Heart right ventricle (tissue), 16 donors: Measurements from ENCODE around the gene TRIM27. TPM values are rescaled to one million over a fixed set of nuclear protein-coding genes. Genes with fewer than 3 reads are reported as not detected.
"Not testable (repeated sequence)": the region's sequence is repeated elsewhere in the genome, so short reads cannot be mapped to it uniquely, and the experiment has no call there.

Experiments used
- ATAC-seq, 8 donors: fragments of 200-7000 bp; cut with Tn5 transposase; one replicate each; pipeline ENCODE4 v1.9.1; 2020; ENCODE audit warnings: mild to moderate bottlenecking in 8 of 8, moderate library complexity in 8 of 8, moderate number of reproducible peaks in 1 of 8
- DNase-seq, 2 donors: peaks; one replicate each; pipeline ENCODE4 v3.0.0-alpha.2; 2020
- H3K27ac ChIP-seq, 10 donors: fragments of 200-600 bp; sonication (generic) in 2 of 10; one replicate each; pipeline versions ENCODE4 v1.5.0 to v1.8.0; 2020 to 2022; ENCODE audit warnings: mild to moderate bottlenecking in 3 of 10
- H3K27me3 ChIP-seq, 7 donors: fragments of 200-600 bp; one replicate each; pipeline ENCODE4 v1.8.0; 2021 to 2022; ENCODE audit warnings: mild to moderate bottlenecking in 2 of 7
- H3K36me3 ChIP-seq, 9 donors: fragments of 200-600 bp; sonication (generic) in 1 of 9; one replicate each; pipeline versions ENCODE4 v1.5.0 to v1.8.0; 2020 to 2022; ENCODE audit warnings: mild to moderate bottlenecking in 2 of 9
- H3K4me1 ChIP-seq, 9 donors: fragments of 200-600 bp; sonication (generic) in 1 of 9; one replicate each; pipeline versions ENCODE4 v1.5.0 to v1.8.0; 2020 to 2022; ENCODE audit warnings: mild to moderate bottlenecking in 4 of 9
- H3K4me3 ChIP-seq, 10 donors: fragments of 200-600 bp; sonication (generic) in 2 of 10; one replicate each; pipeline versions ENCODE4 v1.5.0 to v1.8.0; 2020 to 2022; ENCODE audit warnings: mild to moderate bottlenecking in 7 of 10, moderate library complexity in 2 of 10
- H3K9me3 ChIP-seq, 11 donors: fragments of 200-600 bp in 10 of 11; sonication (generic) in 2 of 11; one replicate each; pipeline versions ENCODE4 v1.5.0 to v1.8.0; 2013 to 2022; ENCODE audit warnings: mild to moderate bottlenecking in 2 of 11, control low read depth in 1 of 11, moderate library complexity in 1 of 11
- CTCF ChIP-seq, 9 donors: fragments of 200-600 bp; sonication (generic) in 2 of 9; IDR thresholded peaks; one replicate each; pipeline versions ENCODE4 v1.5.0 to v1.8.0; 2021 to 2022; ENCODE audit warnings: antibody characterized with exemption in 9 of 9, mild to moderate bottlenecking in 5 of 9, moderate library complexity in 1 of 9
- WGBS, 2 donors: extraction: QIAGEN DNeasy Blood & Tissue Kit; methylation state at CpG; one replicate each; pipeline ENCODE4 v1.1.7; 2013; ENCODE audit warnings: inconsistent platforms in 1 of 2; 5-methylcytosine and 5-hydroxymethylcytosine counted together
- intact Hi-C, 10 donors: fragments of 100-400 bp; cut with DNase I; formaldehyde crosslinking; loops; one replicate each; pipeline versions ENCODE4 v1.11.1 to v1.14.2; 2022
- polyA plus RNA-seq, 2 donors: library from polyadenylated mRNA; stranded (reverse); fragments of 200-250 nt; gene quantifications; one replicate each; pipeline ENCODE4 v1.2.3, GENCODE V29; 2013
- total RNA-seq, 10 donors: library from RNA; stranded (reverse); fragmentation: NEBNext Ultra II Directional in 3 of 10; extraction: Animal tissue kit (Norgen Biotek cat#: 25700) in 3 of 10; gene quantifications; one replicate each; pipeline versions ENCODE4 v1.2.1 to v1.2.4, GENCODE V29; 2021 to 2023
- donor health status: Arrhythmogenic right ventricular cardiomyopathy.
- donor health status: ischemic (EF 13 %, LVEDD 7.1; RV severe dilation, severe dysfunction).
- donor health status: healthy with polysubstance abuse.
- donor health status: DM: no; HTN: yes; CAD: no.
- donor health status: DM: no; HTN: no; CAD: no.
- donor health status: ischemic (EF 25% LVEDD 6.9; RV normal size, moderate dysfunction).
- donor health status: ischemic (EF 25% LVEDD 5.7; RV mildly dilated, moderate dysfunction).
- donor health status: healthy.
- donor health status: DM: yes; HTN: yes; CAD: no.
- donor health status: Ischemic cardiomyopathy.
- donor health status: ischemic (EF 35%, LVEDD 5.7; RV mildly dilated, moderate dysfunction).
- donor health status: nonischemic (EF 11% LVEDD 7.7; RV severe dilation, severe dysfunction).
- donor health status: DM: yes; HTN: yes; CAD: no.
- donor health status: PGD.
- donor health status: ischemic (EF 29% LVEDD 5.4; RV normal size, mild dysfunction).
- donor health status: nonischemic (EF 23%, LVEDD 6.1; RV moderate dilation, normal function).

Gene TRIM27
- total and polyA plus RNA-seq, 12 donors: 14.7 to 26.2 (median 18.6) TPM

- no peak for TF ChIP-seq CTCF (IDR thresholded peaks at IDR 0.05)
- ATAC-seq: no peak
- no peak overlapping the region for H3K27ac ChIP-seq
These were observed 29.9 kb upstream of the TRIM27 start for GRCh38 chr6:28953585-28954258.

GRCh38 chr6:28953039-28953584, 29.3 kb upstream of the TRIM27 start:
- peaks cover 0 to 49% (median 24%) of the 10 kb centered on the region in 7 donors for H3K27me3 ChIP-seq
- no peaks in the 10 kb centered on the region for H3K9me3 ChIP-seq
- peaks cover 0 to 14% (median 0%) of the 10 kb centered on the region in 9 donors for H3K4me1 ChIP-seq
- H3K4me3 ChIP-seq: peak overlapping the region in 8 of 10 donors; percentile 15 to 44 (median 36)
- no peaks in the 10 kb centered on the region for H3K36me3 ChIP-seq
- ATAC-seq (peak in 5 of 8 donors; percentile 11 to 85 (median 47)), DNase-seq (no peak)
- H3K27ac ChIP-seq: no peak overlapping the region
- intact Hi-C loops: no loop called here
- 9 to 12% methylated on average over 13 of the region's 13 CpGs for WGBS, 2 donors
- no peak for TF ChIP-seq CTCF (IDR thresholded peaks at IDR 0.05)

More at GRCh38 chr6:28953585-28954258, 29.9 kb upstream of the TRIM27 start:
- peaks cover 0 to 49% (median 24%) of the 10 kb centered on the region in 7 donors for H3K27me3 ChIP-seq
- H3K36me3 ChIP-seq: no peaks in the 10 kb centered on the region
- peaks cover 0 to 14% (median 0%) of the 10 kb centered on the region in 9 donors for H3K4me1 ChIP-seq
- 2 to 3% methylated on average over 22 of the region's 22 CpGs for WGBS, 2 donors
- H3K4me3 ChIP-seq: peak overlapping the region in 8 of 10 donors; percentile 15 to 44 (median 36)
- DNase-seq: no peak
- H3K9me3 ChIP-seq: no peaks in the 10 kb centered on the region
- intact Hi-C loops: no loop called here

GRCh38 chr6:28949656-28950195, 25.9 kb upstream of the TRIM27 start:
- H3K36me3 ChIP-seq, H3K27ac ChIP-seq, H3K4me3 ChIP-seq, DNase-seq, ATAC-seq, H3K9me3 ChIP-seq: not testable (repeated sequence)
- intact Hi-C loops: loop anchor here in 2 of 10 donors (5.0 to 10.0 kb wide), 3 partner anchors 33 to 95 kb away; no protein-coding TSS in a partner anchor
- Histone ChIP-seq H3K27me3 (peaks cover 0 to 20% (median 9%) of the 10 kb centered on the region in 7 donors), H3K4me1 (peaks cover 0 to 21% (median 0%) of the 10 kb centered on the region in 9 donors)
- WGBS, 2 donors: 94 to 98% methylated on average over 35 to 41 of the region's 41 CpGs

GRCh38 chr6:28948782-28949486, 25.1 kb upstream of the TRIM27 start:
- H3K27ac ChIP-seq: no peak overlapping the region
- H3K4me1 ChIP-seq: peaks cover 0 to 22% (median 3%) of the 10 kb centered on the region in 9 donors
- 85 to 86% methylated on average over 23 of the region's 23 CpGs for WGBS, 2 donors
- no peaks in the 10 kb centered on the region for H3K36me3 ChIP-seq
- ATAC-seq (no peak), DNase-seq (no peak)
- no peak for TF ChIP-seq CTCF (IDR thresholded peaks at IDR 0.05)
- H3K4me3 ChIP-seq: no peak overlapping the region
- no peaks in the 10 kb centered on the region for H3K9me3 ChIP-seq
- peaks cover 0 to 12% (median 3%) of the 10 kb centered on the region in 7 donors for H3K27me3 ChIP-seq
- intact Hi-C loops: loop anchor here in 2 of 10 donors (5.0 to 10.0 kb wide), 3 partner anchors 33 to 94 kb away; no protein-coding TSS in a partner anchor
